A673 (cell line): ENCODE results near the gene ZNF428. TPM values are rescaled to one million over a fixed set of nuclear protein-coding genes. Genes with fewer than 3 reads are reported as not detected.
"Not testable (repeated sequence)": the region's sequence is repeated elsewhere in the genome, so short reads cannot be mapped to it uniquely, and the experiment has no call there.

ENCODE experiments used
- BruUV-seq: library from RNA; stranded (reverse); fragments of 400-500 nt; replicated peaks from 2 replicates; lab custom pipeline; 2021; lab: Mats Ljungman, UMichigan
- CTCF ChIA-PET: fragments of 300-600 bp; sonication (Branson Sonifier 250); formaldehyde crosslinking; loops from one replicate; lab custom pipeline; 2022; ENCODE audit warnings: antibody characterized with exemption; lab: Charles Lee
- POLR2A ChIA-PET: fragments of 300-600 bp; sonication (Branson Sonifier 250); formaldehyde crosslinking; loops from one replicate; lab custom pipeline; 2022; ENCODE audit warnings: antibody characterized with exemption; ENCODE audit not compliant: low non-redundant PET; lab: Charles Lee
- DNase-seq: peaks from one replicate; pipeline ENCODE4 v3.0.0-alpha.2; 2015; ENCODE audit warnings: low spot score
- H3K27ac ChIP-seq: fragments of 200-600 bp; sonication (generic); 2 replicates; pipeline ENCODE4 v1.5.1; 2016; ENCODE audit warnings: mixed run types, low read depth, mild to moderate bottlenecking, mixed read lengths, antibody characterized with exemption, low read length; ENCODE audit not compliant: poor library complexity, severe bottlenecking
- H3K27me3 ChIP-seq: fragments of 200-600 bp; sonication (generic); replicated peaks from 2 replicates; pipeline ENCODE4 v1.6.1; 2017; ENCODE audit warnings: mixed run types, low read depth, mild to moderate bottlenecking, mixed read lengths, antibody characterized with exemption, low read length; ENCODE audit not compliant: insufficient read depth, poor library complexity
- H3K36me3 ChIP-seq: fragments of 200-600 bp; sonication (generic); 2 replicates; pipeline ENCODE4 v1.6.1; 2016; ENCODE audit warnings: mixed run types, mild to moderate bottlenecking, mixed read lengths, antibody characterized with exemption, low read length; ENCODE audit not compliant: insufficient read depth, poor library complexity, severe bottlenecking
- H3K4me1 ChIP-seq: fragments of 200-600 bp; sonication (generic); 2 replicates; pipeline ENCODE4 v1.6.1; 2017; ENCODE audit warnings: mixed run types, mild to moderate bottlenecking, mixed read lengths, antibody characterized with exemption, low read length; ENCODE audit not compliant: insufficient read depth, poor library complexity, severe bottlenecking
- H3K4me3 ChIP-seq: fragments of 200-600 bp; sonication (generic); 2 replicates; pipeline ENCODE4 v1.5.1; 2016; ENCODE audit warnings: low read depth, mixed run types, mild to moderate bottlenecking, mixed read lengths, low read length; ENCODE audit not compliant: poor library complexity, severe bottlenecking
- H3K9me3 ChIP-seq: fragments of 200-600 bp; sonication (generic); 2 replicates; pipeline ENCODE4 v1.6.1; 2016; ENCODE audit warnings: mixed run types, low read depth, mild to moderate bottlenecking, mixed read lengths, antibody characterized with exemption, low read length; ENCODE audit not compliant: poor library complexity, severe bottlenecking
- CTCF ChIP-seq: fragments of 300-800, 200-600 bp; sonication (generic); conservative IDR thresholded peaks from 2 replicates; pipeline ENCODE4 v1.5.1; 2017; ENCODE audit warnings: low read depth, mild to moderate bottlenecking, antibody characterized with exemption, low read length, moderate library complexity, mixed read lengths
- EZH2 ChIP-seq: fragments of 200-600 bp; sonication (generic); IDR thresholded peaks from 2 replicates; pipeline ENCODE4 v1.6.1; 2017; ENCODE audit warnings: borderline replicate concordance, low read depth, mild to moderate bottlenecking, mixed read lengths, antibody characterized with exemption, low read length; ENCODE audit not compliant: poor library complexity, severe bottlenecking
- intact Hi-C: fragments of 100-400 bp; cut with micrococcal nuclease; formaldehyde crosslinking; loops from one replicate; pipeline ENCODE4 v1.10.0; 2022; ENCODE audit not compliant: unreplicated experiment
- total RNA-seq: library from RNA; stranded (reverse); gene quantifications from 2 replicates; pipeline ENCODE4 v1.2.3, GENCODE V29; 2021

ZNF428 gene
- total RNA-seq, 1 experiment from 2014 or later, result 65.7 TPM

- intact Hi-C loops, result no loop called here
- DNase-seq, result no peak
- ChIA-PET POLR2A (interaction anchor here (0.9 kb wide), 1 partner anchor 12 kb away, joined by 14 read pairs; the partner anchor contains the start of gene IRGQ), CTCF (no interaction called here)
- TF ChIP-seq CTCF, result no peak
- Histone ChIP-seq H3K4me3 (no peak overlapping the region), H3K4me1 (peaks cover 41% of the 10 kb centered on the region), H3K9me3 (no peaks in the 10 kb centered on the region), H3K27me3 (no peaks in the 10 kb centered on the region), H3K27ac (peak overlapping the region; percentile 76), H3K36me3 (peaks cover 13% of the 10 kb centered on the region)
- BruUV-seq, result TSS peak; percentile 61
Observed at GRCh38 chr19:43607238-43608205, 11.9 kb downstream of the ZNF428 start.

- POLR2A ChIA-PET, result no interaction called here
- Histone ChIP-seq H3K4me3 (no peak overlapping the region), H3K36me3 (peaks cover 5% of the 10 kb centered on the region), H3K27me3 (no peaks in the 10 kb centered on the region), H3K4me1 (peaks cover 38% of the 10 kb centered on the region), H3K9me3 (no peaks in the 10 kb centered on the region), H3K27ac (peak overlapping the region; percentile 76)
- CTCF ChIA-PET, result no interaction called here
- peak; percentile 58 for DNase-seq
- TF ChIP-seq EZH2, result no peak
- no peak for TF ChIP-seq CTCF
- BruUV-seq, result no TSS peak
- intact Hi-C loops, result no loop called here
Observed at GRCh38 chr19:43606569-43607229, 12.7 kb downstream of the ZNF428 start.

GRCh38 chr19:43605875-43606568 is 13.4 kb downstream of the ZNF428 start:
- intact Hi-C loops, result no loop called here
- POLR2A ChIA-PET, result no interaction called here
- H3K27ac ChIP-seq, result peak overlapping the region; percentile 76
- H3K4me1 ChIP-seq, result peaks cover 34% of the 10 kb centered on the region
- BruUV-seq, result no TSS peak
- no peak overlapping the region for H3K4me3 ChIP-seq
- peaks cover 5% of the 10 kb centered on the region for H3K36me3 ChIP-seq
- no peaks in the 10 kb centered on the region for H3K27me3 ChIP-seq
- H3K9me3 ChIP-seq, result no peaks in the 10 kb centered on the region
- CTCF ChIA-PET, result no interaction called here
- TF ChIP-seq EZH2, result no peak
- TF ChIP-seq CTCF, result no peak
- DNase-seq, result peak; percentile 43

GRCh38 chr19:43600326-43600725 is 19.1 kb downstream of the ZNF428 start:
- H3K4me3 ChIP-seq, DNase-seq, H3K9me3 ChIP-seq, H3K4me1 ChIP-seq, POLR2A ChIA-PET, intact Hi-C loops, H3K27ac ChIP-seq, H3K27me3 ChIP-seq, BruUV-seq, CTCF ChIA-PET: not testable (repeated sequence)
- H3K36me3 ChIP-seq, result peaks cover 21% of the 10 kb centered on the region
